HL-60 (cell line): Measurements from ENCODE around the gene LRRC1.

Experiments
- DNase-seq, 2 experiments: peaks; one replicate each; pipeline ENCODE4 v3.0.0-alpha.2; 2010 to 2020; ENCODE audit warnings: low read depth in 1 of 2, low spot score in 1 of 2
- H3K27ac ChIP-seq: fragments of 250-450 bp; sonication (Bioruptor Pico); replicated peaks from 2 replicates; pipeline ENCODE4 v1.5.1; 2020; ENCODE audit warnings: mild to moderate bottlenecking, moderate library complexity
- H3K27me3 ChIP-seq: fragments of 250-450 bp; sonication (Bioruptor Pico); 2 replicates; pipeline ENCODE4 v1.5.1; 2021; ENCODE audit warnings: mild to moderate bottlenecking, moderate library complexity; ENCODE audit not compliant: insufficient read depth, poor library complexity, severe bottlenecking
- H3K4me3 ChIP-seq: replicated peaks from 2 replicates; pipeline ENCODE4 v1.5.1; 2011; ENCODE audit warnings: mild to moderate bottlenecking, control low read depth, low read length; ENCODE audit not compliant: insufficient read depth
- CTCF ChIP-seq: IDR thresholded peaks from one replicate; pipeline ENCODE4 v1.5.1; 2011; ENCODE audit warnings: low read length, control low read depth, inconsistent platforms; ENCODE audit not compliant: insufficient read depth
- GABPA ChIP-seq: IDR thresholded peaks from 2 replicates; pipeline ENCODE4 v1.6.1; 2012; ENCODE audit warnings: low read depth
- POLR2AphosphoS5 ChIP-seq: IDR thresholded peaks from 2 replicates; pipeline ENCODE4 v1.6.1; 2012; ENCODE audit warnings: low read depth
- SPI1 ChIP-seq: IDR thresholded peaks from 2 replicates; pipeline ENCODE4 v1.6.1; 2012; ENCODE audit warnings: low read depth, mild to moderate bottlenecking, borderline replicate concordance
- TF ChIP-seq, protein P1 (sequence below): IDR thresholded peaks from 2 replicates; pipeline ENCODE4 v1.6.1; 2012; ENCODE audit warnings: low read depth; ENCODE audit not compliant: insufficient replicate concordance

Gene LRRC1

DNA sequence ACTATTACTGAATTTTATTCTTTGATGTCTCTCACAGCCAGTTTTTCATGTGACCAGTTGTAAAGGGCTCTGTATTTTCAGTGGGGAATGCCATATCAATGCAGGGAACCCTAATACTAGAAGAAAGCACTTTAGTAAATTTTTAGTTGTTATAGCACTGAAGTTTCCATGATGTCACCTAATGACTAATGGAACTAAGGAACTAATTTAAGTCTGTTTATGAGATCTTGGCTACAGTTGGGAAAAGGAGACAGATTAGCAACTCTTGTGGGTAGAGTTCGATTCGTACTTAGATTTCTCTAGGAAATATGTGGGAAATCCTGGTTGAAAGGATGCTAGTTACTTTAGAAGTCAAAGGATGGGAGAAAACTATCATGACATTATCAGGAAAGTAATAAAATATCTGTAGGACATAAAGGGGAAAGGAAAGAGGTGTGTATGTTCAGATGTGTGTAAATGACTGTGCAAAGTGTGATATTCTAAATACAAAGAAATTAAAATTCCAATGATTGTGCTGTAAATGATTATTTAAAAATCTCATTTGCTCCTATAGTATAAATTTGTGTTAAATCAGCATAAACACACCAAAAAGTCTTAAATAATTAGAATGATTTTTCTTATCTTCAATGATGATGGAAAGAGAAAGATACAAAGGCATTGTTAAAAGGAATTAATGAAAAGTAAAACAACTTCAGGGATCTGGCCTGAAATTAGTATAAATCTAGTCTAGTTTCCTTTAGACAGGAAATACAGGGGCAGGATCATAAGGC lies 103.4 kb downstream of the LRRC1 start:
- no peaks in the 10 kb centered on the region for H3K27me3 ChIP-seq
- no peak overlapping the region for H3K4me3 ChIP-seq
- DNase-seq, result no peak
- no peak for TF ChIP-seq POLR2AphosphoS5
- no peak for TF ChIP-seq SPI1
- TF ChIP-seq CTCF, result no peak
- no peak for TF ChIP-seq GABPA
- TF ChIP-seq, protein P1, sequence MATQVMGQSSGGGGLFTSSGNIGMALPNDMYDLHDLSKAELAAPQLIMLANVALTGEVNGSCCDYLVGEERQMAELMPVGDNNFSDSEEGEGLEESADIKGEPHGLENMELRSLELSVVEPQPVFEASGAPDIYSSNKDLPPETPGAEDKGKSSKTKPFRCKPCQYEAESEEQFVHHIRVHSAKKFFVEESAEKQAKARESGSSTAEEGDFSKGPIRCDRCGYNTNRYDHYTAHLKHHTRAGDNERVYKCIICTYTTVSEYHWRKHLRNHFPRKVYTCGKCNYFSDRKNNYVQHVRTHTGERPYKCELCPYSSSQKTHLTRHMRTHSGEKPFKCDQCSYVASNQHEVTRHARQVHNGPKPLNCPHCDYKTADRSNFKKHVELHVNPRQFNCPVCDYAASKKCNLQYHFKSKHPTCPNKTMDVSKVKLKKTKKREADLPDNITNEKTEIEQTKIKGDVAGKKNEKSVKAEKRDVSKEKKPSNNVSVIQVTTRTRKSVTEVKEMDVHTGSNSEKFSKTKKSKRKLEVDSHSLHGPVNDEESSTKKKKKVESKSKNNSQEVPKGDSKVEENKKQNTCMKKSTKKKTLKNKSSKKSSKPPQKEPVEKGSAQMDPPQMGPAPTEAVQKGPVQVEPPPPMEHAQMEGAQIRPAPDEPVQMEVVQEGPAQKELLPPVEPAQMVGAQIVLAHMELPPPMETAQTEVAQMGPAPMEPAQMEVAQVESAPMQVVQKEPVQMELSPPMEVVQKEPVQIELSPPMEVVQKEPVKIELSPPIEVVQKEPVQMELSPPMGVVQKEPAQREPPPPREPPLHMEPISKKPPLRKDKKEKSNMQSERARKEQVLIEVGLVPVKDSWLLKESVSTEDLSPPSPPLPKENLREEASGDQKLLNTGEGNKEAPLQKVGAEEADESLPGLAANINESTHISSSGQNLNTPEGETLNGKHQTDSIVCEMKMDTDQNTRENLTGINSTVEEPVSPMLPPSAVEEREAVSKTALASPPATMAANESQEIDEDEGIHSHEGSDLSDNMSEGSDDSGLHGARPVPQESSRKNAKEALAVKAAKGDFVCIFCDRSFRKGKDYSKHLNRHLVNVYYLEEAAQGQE, result no peak
- no peak overlapping the region for H3K27ac ChIP-seq

GRCh38 chr6:53899512-53899911 lies 104.7 kb downstream of the LRRC1 start:
- TF ChIP-seq CTCF (no peak), GABPA (no peak), POLR2AphosphoS5 (no peak), SPI1 (no peak)
- TF ChIP-seq, protein P1, result no peak
- no peaks in the 10 kb centered on the region for H3K27me3 ChIP-seq
- H3K27ac ChIP-seq, result no peak overlapping the region
- no peak for DNase-seq
- no peak overlapping the region for H3K4me3 ChIP-seq

DNA sequence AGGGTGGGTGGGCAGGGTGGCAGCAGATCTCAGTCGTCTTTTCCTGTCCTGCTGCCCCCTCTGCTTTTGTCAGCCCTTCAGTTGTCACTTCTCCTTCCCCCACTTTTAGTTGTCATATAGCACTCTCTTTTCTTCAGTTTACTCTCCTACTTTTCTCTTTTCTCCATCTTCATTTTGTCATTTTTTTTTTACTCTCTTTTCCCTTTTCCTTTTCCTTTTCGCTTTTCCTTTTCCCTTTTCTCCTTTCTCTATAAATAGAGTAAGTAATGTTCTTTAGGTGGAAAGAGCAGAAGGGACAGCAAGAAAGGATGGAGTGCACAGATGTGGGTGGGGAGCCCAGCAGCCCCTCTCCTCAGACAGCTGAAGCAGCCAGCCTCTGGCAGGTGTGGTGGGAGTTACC lies 108.6 kb downstream of the LRRC1 start:
- Histone ChIP-seq H3K27me3 (no peaks in the 10 kb centered on the region), H3K4me3 (no peak overlapping the region), H3K27ac (no peak overlapping the region)
- DNase-seq, result no peak
- TF ChIP-seq GABPA (no peak), POLR2AphosphoS5 (no peak), SPI1 (no peak), CTCF (no peak)
- TF ChIP-seq, protein P1, result no peak
